Measurements from ENCODE around the gene HERC5.

Gene HERC5

GRCh38 chr4:88514557-88515511 is 57.9 kb downstream of the HERC5 start:
- Histone ChIP-seq H3K27ac (ENCODE audit: insufficient read depth, low read length, poor library complexity, severe bottlenecking) (no peak overlapping the region), H3K9me3 (ENCODE audit: control insufficient read depth, low read length) (no peaks in the 10 kb centered on the region), H3K4me1 (ENCODE audit: control insufficient read depth, insufficient read depth, low read length, poor library complexity, severe bottlenecking) (no peaks in the 10 kb centered on the region), H3K4me3 (ENCODE audit: insufficient read depth, low read depth, low read length, poor library complexity, severe bottlenecking) (no peak overlapping the region), H3K27me3 (replicated peaks; ENCODE audit: control insufficient read depth, insufficient read depth, low read length, poor library complexity, severe bottlenecking) (no peaks in the 10 kb centered on the region), H3K36me3 (ENCODE audit: control insufficient read depth, insufficient read depth, low read length) (no peaks in the 10 kb centered on the region)
- no peak for DNase-seq

GRCh38 chr4:88516746-88517145 is 59.8 kb downstream of the HERC5 start:
- Histone ChIP-seq H3K4me3 (ENCODE audit: insufficient read depth, low read depth, low read length, poor library complexity, severe bottlenecking) (no peak overlapping the region), H3K4me1 (ENCODE audit: control insufficient read depth, insufficient read depth, low read length, poor library complexity, severe bottlenecking) (no peaks in the 10 kb centered on the region), H3K27ac (ENCODE audit: insufficient read depth, low read length, poor library complexity, severe bottlenecking) (no peak overlapping the region), H3K27me3 (replicated peaks; ENCODE audit: control insufficient read depth, insufficient read depth, low read length, poor library complexity, severe bottlenecking) (no peaks in the 10 kb centered on the region), H3K36me3 (ENCODE audit: control insufficient read depth, insufficient read depth, low read length) (no peaks in the 10 kb centered on the region), H3K9me3 (ENCODE audit: control insufficient read depth, low read length) (no peaks in the 10 kb centered on the region)
- no peak for DNase-seq

DNA sequence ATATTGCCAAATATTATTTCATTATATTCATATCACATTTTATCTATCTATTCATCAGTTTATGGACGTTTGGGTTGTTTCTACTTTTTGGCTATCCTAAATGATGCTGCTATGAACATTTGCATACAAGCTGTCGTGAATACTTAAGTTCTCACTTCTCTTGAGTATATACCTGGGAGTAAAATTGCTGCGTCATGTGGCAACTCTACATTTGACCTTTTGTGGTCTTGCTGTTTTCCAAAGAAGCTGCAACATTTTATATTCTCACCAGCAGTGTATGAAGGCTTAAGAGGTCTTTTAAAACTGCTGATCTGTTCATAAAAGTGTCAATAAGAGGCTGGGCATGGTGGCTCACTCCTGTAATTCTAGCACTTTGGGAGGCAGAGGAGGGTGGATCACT is 60.9 kb downstream of the HERC5 start:
- H3K4me1 ChIP-seq (ENCODE audit: control insufficient read depth, insufficient read depth, low read length, poor library complexity, severe bottlenecking), result no peaks in the 10 kb centered on the region
- DNase-seq, result no peak
- H3K27ac ChIP-seq (ENCODE audit: insufficient read depth, low read length, poor library complexity, severe bottlenecking), result no peak overlapping the region
- H3K9me3 ChIP-seq (ENCODE audit: control insufficient read depth, low read length), result no peaks in the 10 kb centered on the region
- H3K36me3 ChIP-seq (ENCODE audit: control insufficient read depth, insufficient read depth, low read length), result no peaks in the 10 kb centered on the region
- no peaks in the 10 kb centered on the region for H3K27me3 ChIP-seq (replicated peaks; ENCODE audit: control insufficient read depth, insufficient read depth, low read length, poor library complexity, severe bottlenecking)
- H3K4me3 ChIP-seq (ENCODE audit: insufficient read depth, low read depth, low read length, poor library complexity, severe bottlenecking), result no peak overlapping the region

GRCh38 chr4:88518911-88519310 is 62.0 kb downstream of the HERC5 start:
- no peaks in the 10 kb centered on the region for H3K36me3 ChIP-seq (ENCODE audit: control insufficient read depth, insufficient read depth, low read length)
- H3K27ac ChIP-seq (ENCODE audit: insufficient read depth, low read length, poor library complexity, severe bottlenecking), result no peak overlapping the region
- no peak overlapping the region for H3K4me3 ChIP-seq (ENCODE audit: insufficient read depth, low read depth, low read length, poor library complexity, severe bottlenecking)
- H3K9me3 ChIP-seq (ENCODE audit: control insufficient read depth, low read length), result no peaks in the 10 kb centered on the region
- peaks cover 1% of the 10 kb centered on the region for H3K4me1 ChIP-seq (ENCODE audit: control insufficient read depth, insufficient read depth, low read length, poor library complexity, severe bottlenecking)
- H3K27me3 ChIP-seq (replicated peaks; ENCODE audit: control insufficient read depth, insufficient read depth, low read length, poor library complexity, severe bottlenecking), result no peaks in the 10 kb centered on the region
- DNase-seq, result no peak

DNA sequence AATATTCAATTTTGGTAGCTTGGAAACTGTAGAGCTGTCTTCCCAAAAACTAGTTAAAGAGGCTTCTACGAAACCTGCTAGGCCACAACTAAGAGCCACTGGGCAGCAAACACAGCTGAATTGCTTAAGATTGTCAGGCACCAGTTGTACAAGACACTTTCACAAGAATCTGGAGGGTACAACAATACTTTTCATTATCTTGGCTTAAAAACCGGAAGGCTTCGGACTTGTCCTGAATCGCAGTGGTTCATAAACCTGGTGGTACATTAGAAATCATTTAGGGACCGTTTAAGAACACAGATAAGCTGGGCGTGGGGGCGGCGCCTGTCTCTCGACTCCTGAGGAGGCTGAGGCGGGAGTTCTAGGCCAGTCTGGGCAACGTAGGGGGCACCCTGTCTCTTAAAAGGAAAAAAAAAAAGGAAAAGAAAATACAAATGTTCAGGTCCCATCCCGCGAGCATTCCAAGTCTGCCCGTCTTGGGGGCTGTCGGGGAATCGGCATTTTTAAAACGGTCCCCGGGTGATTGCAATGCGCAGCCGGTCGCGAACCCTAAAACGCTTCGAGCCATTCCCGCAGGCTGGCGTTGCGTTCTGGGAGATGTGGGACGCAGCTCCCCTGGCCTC is 65.9 kb downstream of the HERC5 start:
- Histone ChIP-seq H3K36me3 (ENCODE audit: control insufficient read depth, insufficient read depth, low read length) (no peaks in the 10 kb centered on the region), H3K27me3 (replicated peaks; ENCODE audit: control insufficient read depth, insufficient read depth, low read length, poor library complexity, severe bottlenecking) (no peaks in the 10 kb centered on the region), H3K9me3 (ENCODE audit: control insufficient read depth, low read length) (no peaks in the 10 kb centered on the region), H3K4me3 (ENCODE audit: insufficient read depth, low read depth, low read length, poor library complexity, severe bottlenecking) (peak overlapping the region; percentile 78), H3K27ac (ENCODE audit: insufficient read depth, low read length, poor library complexity, severe bottlenecking) (peak overlapping the region; percentile 70), H3K4me1 (ENCODE audit: control insufficient read depth, insufficient read depth, low read length, poor library complexity, severe bottlenecking) (peaks cover 5% of the 10 kb centered on the region)
- no peak for DNase-seq

GRCh38 chr4:88523325-88524129 is 66.6 kb downstream of the HERC5 start, which contains the start of gene PYURF:
TSS of gene PYURF (minus strand) at chr4:88523776. CDS start at chr4:88523700, 76 bp downstream.
- H3K4me1 ChIP-seq (ENCODE audit: control insufficient read depth, insufficient read depth, low read length, poor library complexity, severe bottlenecking), result peaks cover 5% of the 10 kb centered on the region
- H3K27me3 ChIP-seq (replicated peaks; ENCODE audit: control insufficient read depth, insufficient read depth, low read length, poor library complexity, severe bottlenecking), result no peaks in the 10 kb centered on the region
- peak within 1 kb of the TSS; percentile 78 for H3K4me3 ChIP-seq (ENCODE audit: insufficient read depth, low read depth, low read length, poor library complexity, severe bottlenecking)
- H3K27ac ChIP-seq (ENCODE audit: insufficient read depth, low read length, poor library complexity, severe bottlenecking), result peak within 1 kb of the TSS; percentile 70
- no peaks in the 10 kb centered on the region for H3K36me3 ChIP-seq (ENCODE audit: control insufficient read depth, insufficient read depth, low read length)
- no peaks in the 10 kb centered on the region for H3K9me3 ChIP-seq (ENCODE audit: control insufficient read depth, low read length)
- peak; percentile 58 to 76 (median 63) for DNase-seq

DNA sequence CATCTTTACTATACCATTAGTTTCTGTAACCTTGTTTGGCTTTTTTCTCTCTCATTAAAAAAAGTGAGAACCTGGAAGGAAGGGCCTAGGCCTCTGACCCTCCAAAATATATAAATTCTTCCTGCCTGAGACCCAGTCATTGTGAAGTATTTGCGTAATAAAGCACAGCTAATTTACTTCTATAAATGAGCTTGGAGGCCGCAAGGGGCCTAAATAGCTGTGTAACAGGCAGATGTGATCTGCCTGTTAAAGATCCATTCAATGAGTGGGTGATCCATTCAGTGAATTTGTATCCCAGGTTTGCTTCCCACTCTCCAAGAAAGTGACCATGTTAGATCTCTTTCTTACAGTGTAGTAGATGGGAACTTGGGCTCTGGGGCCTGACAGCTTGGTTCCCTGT is 67.3 kb downstream of the HERC5 start:
- Histone ChIP-seq H3K4me1 (ENCODE audit: control insufficient read depth, insufficient read depth, low read length, poor library complexity, severe bottlenecking) (peaks cover 5% of the 10 kb centered on the region), H3K4me3 (ENCODE audit: insufficient read depth, low read depth, low read length, poor library complexity, severe bottlenecking) (peak overlapping the region; percentile 78), H3K36me3 (ENCODE audit: control insufficient read depth, insufficient read depth, low read length) (no peaks in the 10 kb centered on the region), H3K9me3 (ENCODE audit: control insufficient read depth, low read length) (no peaks in the 10 kb centered on the region), H3K27me3 (replicated peaks; ENCODE audit: control insufficient read depth, insufficient read depth, low read length, poor library complexity, severe bottlenecking) (no peaks in the 10 kb centered on the region), H3K27ac (ENCODE audit: insufficient read depth, low read length, poor library complexity, severe bottlenecking) (peak overlapping the region; percentile 70)
- no peak for DNase-seq

GRCh38 chr4:88526221-88526815 is 69.4 kb downstream of the HERC5 start:
- H3K4me3 ChIP-seq (ENCODE audit: insufficient read depth, low read depth, low read length, poor library complexity, severe bottlenecking), result no peak overlapping the region
- no peak for DNase-seq
- no peak overlapping the region for H3K27ac ChIP-seq (ENCODE audit: insufficient read depth, low read length, poor library complexity, severe bottlenecking)
- no peaks in the 10 kb centered on the region for H3K27me3 ChIP-seq (replicated peaks; ENCODE audit: control insufficient read depth, insufficient read depth, low read length, poor library complexity, severe bottlenecking)
- no peaks in the 10 kb centered on the region for H3K36me3 ChIP-seq (ENCODE audit: control insufficient read depth, insufficient read depth, low read length)
- H3K4me1 ChIP-seq (ENCODE audit: control insufficient read depth, insufficient read depth, low read length, poor library complexity, severe bottlenecking), result peaks cover 5% of the 10 kb centered on the region
- no peaks in the 10 kb centered on the region for H3K9me3 ChIP-seq (ENCODE audit: control insufficient read depth, low read length)

DNA sequence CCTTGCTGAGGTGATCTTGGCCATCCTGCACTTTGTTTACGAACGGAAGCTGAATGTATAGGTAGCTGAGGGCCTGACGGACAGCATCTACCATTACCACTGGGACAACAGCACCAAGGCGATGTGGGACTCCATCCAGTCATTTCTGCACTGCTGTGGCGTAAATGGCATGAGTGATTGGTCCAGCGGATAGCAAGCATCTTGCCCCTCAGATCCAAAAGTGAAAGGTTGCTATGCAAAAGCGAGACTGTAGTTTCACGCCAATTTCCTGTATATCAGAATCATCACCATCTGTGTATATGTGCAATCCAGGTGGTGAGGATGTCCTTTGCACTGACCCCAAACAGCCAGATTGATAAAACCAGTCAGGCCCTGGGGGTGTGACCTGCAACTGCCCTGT is 70.9 kb downstream of the HERC5 start:
- no peaks in the 10 kb centered on the region for H3K9me3 ChIP-seq (ENCODE audit: control insufficient read depth, low read length)
- H3K27me3 ChIP-seq (replicated peaks; ENCODE audit: control insufficient read depth, insufficient read depth, low read length, poor library complexity, severe bottlenecking), result no peaks in the 10 kb centered on the region
- H3K4me3 ChIP-seq (ENCODE audit: insufficient read depth, low read depth, low read length, poor library complexity, severe bottlenecking), result no peak overlapping the region
- no peak overlapping the region for H3K27ac ChIP-seq (ENCODE audit: insufficient read depth, low read length, poor library complexity, severe bottlenecking)
- peaks cover 5% of the 10 kb centered on the region for H3K4me1 ChIP-seq (ENCODE audit: control insufficient read depth, insufficient read depth, low read length, poor library complexity, severe bottlenecking)
- H3K36me3 ChIP-seq (ENCODE audit: control insufficient read depth, insufficient read depth, low read length), result no peaks in the 10 kb centered on the region
- DNase-seq, result no peak
